Measurements from ENCODE around the gene CCNY. TPM values are rescaled to one million over a fixed set of nuclear protein-coding genes. Genes with fewer than 3 reads are reported as not detected.

The CCNY gene
- total RNA-seq, 3 donors from 2014 or later = 28.7 to 41.0 (median 36.1) TPM

GRCh38 chr10:35437829-35438228 lies 101.5 kb downstream of the CCNY start:
- no peaks in the 10 kb centered on the region for H3K36me3 ChIP-seq
- no peaks in the 10 kb centered on the region for H3K27me3 ChIP-seq
- intact Hi-C loops (cut with DNase I; ENCODE audit: low total_unique reads) = no loop called here
- no peak overlapping the region for H3K4me3 ChIP-seq
- no peak for DNase-seq (ENCODE audit: low spot score in 2 of 2)
- H3K27ac ChIP-seq = no peak overlapping the region
- H3K4me1 ChIP-seq = no peaks in the 10 kb centered on the region
- TF ChIP-seq, protein P1, sequence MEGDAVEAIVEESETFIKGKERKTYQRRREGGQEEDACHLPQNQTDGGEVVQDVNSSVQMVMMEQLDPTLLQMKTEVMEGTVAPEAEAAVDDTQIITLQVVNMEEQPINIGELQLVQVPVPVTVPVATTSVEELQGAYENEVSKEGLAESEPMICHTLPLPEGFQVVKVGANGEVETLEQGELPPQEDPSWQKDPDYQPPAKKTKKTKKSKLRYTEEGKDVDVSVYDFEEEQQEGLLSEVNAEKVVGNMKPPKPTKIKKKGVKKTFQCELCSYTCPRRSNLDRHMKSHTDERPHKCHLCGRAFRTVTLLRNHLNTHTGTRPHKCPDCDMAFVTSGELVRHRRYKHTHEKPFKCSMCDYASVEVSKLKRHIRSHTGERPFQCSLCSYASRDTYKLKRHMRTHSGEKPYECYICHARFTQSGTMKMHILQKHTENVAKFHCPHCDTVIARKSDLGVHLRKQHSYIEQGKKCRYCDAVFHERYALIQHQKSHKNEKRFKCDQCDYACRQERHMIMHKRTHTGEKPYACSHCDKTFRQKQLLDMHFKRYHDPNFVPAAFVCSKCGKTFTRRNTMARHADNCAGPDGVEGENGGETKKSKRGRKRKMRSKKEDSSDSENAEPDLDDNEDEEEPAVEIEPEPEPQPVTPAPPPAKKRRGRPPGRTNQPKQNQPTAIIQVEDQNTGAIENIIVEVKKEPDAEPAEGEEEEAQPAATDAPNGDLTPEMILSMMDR (IDR thresholded peaks at IDR 0.05) = no peak
- TF ChIP-seq POLR2A (IDR thresholded peaks at IDR 0.05) (no peak), POLR2AphosphoS5 (IDR thresholded peaks at IDR 0.05) (no peak)
- H3K9me3 ChIP-seq = peaks cover 4 to 24% of the 10 kb centered on the region in 2 donors

- H3K4me1 ChIP-seq = no peaks in the 10 kb centered on the region
- no peak for DNase-seq (ENCODE audit: low spot score in 2 of 2)
- intact Hi-C loops (cut with DNase I; ENCODE audit: low total_unique reads) = no loop called here
- no peaks in the 10 kb centered on the region for H3K27me3 ChIP-seq
- peaks cover 11 to 35% of the 10 kb centered on the region in 2 donors for H3K9me3 ChIP-seq
- no peak overlapping the region for H3K4me3 ChIP-seq
- no peaks in the 10 kb centered on the region for H3K36me3 ChIP-seq
- no peak for TF ChIP-seq POLR2A (IDR thresholded peaks at IDR 0.05)
- TF ChIP-seq, protein P1 (IDR thresholded peaks at IDR 0.05) = no peak
- no peak for TF ChIP-seq POLR2AphosphoS5 (IDR thresholded peaks at IDR 0.05)
- H3K27ac ChIP-seq = no peak overlapping the region
Observed at GRCh38 chr10:35438718-35439571, 102.6 kb downstream of the CCNY start.

DNA sequence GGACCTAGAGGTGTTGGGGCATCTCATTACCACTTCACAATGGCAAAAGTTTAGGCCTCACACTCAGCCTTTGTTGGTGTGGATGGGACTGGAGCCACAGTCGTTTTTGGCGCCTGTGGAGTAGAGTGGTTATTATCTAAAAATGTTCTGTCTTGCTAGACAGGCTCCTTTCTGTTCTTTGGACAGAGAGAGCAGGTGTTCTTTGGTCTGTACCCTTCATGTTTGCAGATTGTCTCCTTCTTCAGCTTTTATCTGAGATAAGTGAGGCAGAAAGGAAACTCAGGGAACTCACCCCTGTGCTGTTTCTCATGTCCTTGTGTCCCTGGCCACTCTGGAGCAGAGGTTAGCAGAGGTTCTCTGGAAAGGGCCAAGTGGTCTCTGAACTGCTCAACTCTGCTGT lies 103.7 kb downstream of the CCNY start:
- H3K27ac ChIP-seq = no peak overlapping the region
- intact Hi-C loops (cut with DNase I; ENCODE audit: low total_unique reads) = no loop called here
- TF ChIP-seq POLR2AphosphoS5 (IDR thresholded peaks at IDR 0.05) (no peak), POLR2A (IDR thresholded peaks at IDR 0.05) (no peak)
- TF ChIP-seq, protein P1 (IDR thresholded peaks at IDR 0.05) = no peak

DNA sequence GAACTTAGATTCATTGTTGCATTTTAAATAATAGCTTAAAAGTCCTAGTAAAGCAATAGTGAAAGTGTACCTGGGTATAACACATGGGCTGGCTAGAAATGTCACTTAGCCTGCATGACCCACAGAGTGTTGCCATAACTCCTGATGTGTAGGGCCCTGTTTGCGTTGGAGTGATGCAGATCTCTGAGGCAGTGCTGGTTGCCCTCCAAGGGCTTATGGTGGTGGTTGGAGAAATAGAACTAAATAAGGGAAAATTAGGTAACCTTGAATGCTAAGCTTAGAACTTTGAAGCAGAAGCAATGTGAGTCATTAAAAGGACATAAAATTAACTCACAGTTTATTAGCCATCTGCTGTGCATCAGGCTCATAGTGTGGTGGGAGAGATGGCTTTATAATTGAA lies 105.7 kb downstream of the CCNY start:
- Histone ChIP-seq H3K27me3 (no peaks in the 10 kb centered on the region), H3K9me3 (peaks cover 17 to 49% of the 10 kb centered on the region in 2 donors), H3K4me3 (no peak overlapping the region), H3K4me1 (peaks cover under 1 to 1% of the 10 kb centered on the region in 2 donors), H3K36me3 (no peaks in the 10 kb centered on the region), H3K27ac (no peak overlapping the region)
- intact Hi-C loops (cut with DNase I; ENCODE audit: low total_unique reads) = no loop called here
- DNase-seq (ENCODE audit: low spot score in 2 of 2) = no peak
- TF ChIP-seq POLR2AphosphoS5 (IDR thresholded peaks at IDR 0.05) = no peak
- TF ChIP-seq, protein P1 (IDR thresholded peaks at IDR 0.05) = no peak
- TF ChIP-seq POLR2A (IDR thresholded peaks at IDR 0.05) = no peak

More for the DNA sequence above, 103.7 kb downstream of the CCNY start:
- H3K4me3 ChIP-seq = no peak overlapping the region
- H3K4me1 ChIP-seq = no peaks in the 10 kb centered on the region
- no peaks in the 10 kb centered on the region for H3K36me3 ChIP-seq
- DNase-seq (ENCODE audit: low spot score in 2 of 2) = no peak
- H3K27me3 ChIP-seq = no peaks in the 10 kb centered on the region
- H3K9me3 ChIP-seq = peaks cover 17 to 46% of the 10 kb centered on the region in 2 donors

GRCh38 chr10:35442592-35442991 lies 106.3 kb downstream of the CCNY start:
- H3K36me3 ChIP-seq = no peaks in the 10 kb centered on the region
- H3K4me3 ChIP-seq = no peak overlapping the region
- H3K4me1 ChIP-seq = peaks cover 7% of the 10 kb centered on the region in 2 donors
- no peaks in the 10 kb centered on the region for H3K27me3 ChIP-seq
- intact Hi-C loops (cut with DNase I; ENCODE audit: low total_unique reads) = no loop called here
- TF ChIP-seq POLR2AphosphoS5 (IDR thresholded peaks at IDR 0.05) (no peak), POLR2A (IDR thresholded peaks at IDR 0.05) (no peak)
- TF ChIP-seq, protein P1 (IDR thresholded peaks at IDR 0.05) = no peak
- DNase-seq (ENCODE audit: low spot score in 2 of 2) = no peak
- H3K27ac ChIP-seq = no peak overlapping the region
- H3K9me3 ChIP-seq = peaks cover 17 to 49% of the 10 kb centered on the region in 2 donors
